ENCODE data around the gene PRRC1. TPM values are rescaled to one million over a fixed set of nuclear protein-coding genes. Genes with fewer than 3 reads are reported as not detected.

The PRRC1 gene
- total and polyA plus RNA-seq, 9 of the 15 experiments (the other 6 are each of a cell fraction or from before 2014, with no cell fraction given) = 23.4 to 68.7 (median 43.9) TPM

GRCh38 chr5:127583866-127584265 lies 66.4 kb downstream of the PRRC1 start:
- no peaks in the 10 kb centered on the region for H4K20me1 ChIP-seq (replicated peaks; ENCODE audit: control insufficient read depth, insufficient read depth, low read length)
- H3K36me3 ChIP-seq (ENCODE audit: control insufficient read depth, insufficient read depth, low read length) = no peaks in the 10 kb centered on the region
- no peaks in the 10 kb centered on the region for H3K79me2 ChIP-seq (ENCODE audit: control insufficient read depth, insufficient read depth, low read length)
- ATAC-seq (no peak), DNase-seq (ENCODE audit: extremely low read depth in 1 of 4, low spot score in 3 of 4) (no peak), FAIRE-seq (no peak)
- no peak overlapping the region for H3K9ac ChIP-seq (ENCODE audit: insufficient read depth in 1 of 2, low read depth in 2 of 2, low read length in 2 of 2)
- intact Hi-C loops (cut with micrococcal nuclease) (no loop called here), in situ Hi-C loops (cut with MboI) (no loop called here)
- H3K27ac ChIP-seq (ENCODE audit: extremely low read depth, low read depth, low read length) = no peak overlapping the region
- H2AFZ ChIP-seq (ENCODE audit: low read depth, low read length) = no peak overlapping the region
- H3K4me1 ChIP-seq (replicated peaks in 1 of 2; ENCODE audit: control insufficient read depth in 2 of 2, insufficient read depth in 2 of 2, low read length in 2 of 2) = no peaks in the 10 kb centered on the region
- no peak overlapping the region for H3K4me2 ChIP-seq (ENCODE audit: insufficient read depth, low read length)
- POLR2A ChIA-PET = no interaction called here
- BruUV-seq (replicated peaks) = no TSS peak
- no peak overlapping the region for H3K4me3 ChIP-seq
- H3K9me3 ChIP-seq (replicated peaks; ENCODE audit: control insufficient read depth, insufficient read depth, low read depth, low read length) = no peaks in the 10 kb centered on the region
- CTCF ChIA-PET (ENCODE audit: low intra/inter-chr PET ratio) = no interaction called here
- no peaks in the 10 kb centered on the region for H3K27me3 ChIP-seq (ENCODE audit: control insufficient read depth in 2 of 2, insufficient read depth in 2 of 2, low read length in 2 of 2)
- no peaks in the 10 kb centered on the region for H3K9me1 ChIP-seq (ENCODE audit: control insufficient read depth, insufficient read depth, low read length)
- 0% methylated on average over 1 of the region's 1 CpG for WGBS (ENCODE audit: insufficient coverage, low coverage, missing lambda C conversion rate)
- TF ChIP-seq PREB (CRISPR knock-in tag; IDR thresholded peaks at IDR 0.05) (no peak), ZNF431 (CRISPR knock-in tag; IDR thresholded peaks at IDR 0.05) (no peak), PHF8 (IDR thresholded peaks at IDR 0.05; ENCODE audit: borderline replicate concordance, low read length) (no peak), HOMEZ (CRISPR knock-in tag; IDR thresholded peaks at IDR 0.05) (no peak), RAD21 (CRISPR knock-in tag; conservative IDR thresholded peaks at IDR 0.05 in 1 of 2, IDR thresholded peaks at IDR 0.05 in 1 of 2) (no peak), FOXP1 (CRISPR knock-in tag; IDR thresholded peaks at IDR 0.05) (no peak)
- TF ChIP-seq, protein P1, sequence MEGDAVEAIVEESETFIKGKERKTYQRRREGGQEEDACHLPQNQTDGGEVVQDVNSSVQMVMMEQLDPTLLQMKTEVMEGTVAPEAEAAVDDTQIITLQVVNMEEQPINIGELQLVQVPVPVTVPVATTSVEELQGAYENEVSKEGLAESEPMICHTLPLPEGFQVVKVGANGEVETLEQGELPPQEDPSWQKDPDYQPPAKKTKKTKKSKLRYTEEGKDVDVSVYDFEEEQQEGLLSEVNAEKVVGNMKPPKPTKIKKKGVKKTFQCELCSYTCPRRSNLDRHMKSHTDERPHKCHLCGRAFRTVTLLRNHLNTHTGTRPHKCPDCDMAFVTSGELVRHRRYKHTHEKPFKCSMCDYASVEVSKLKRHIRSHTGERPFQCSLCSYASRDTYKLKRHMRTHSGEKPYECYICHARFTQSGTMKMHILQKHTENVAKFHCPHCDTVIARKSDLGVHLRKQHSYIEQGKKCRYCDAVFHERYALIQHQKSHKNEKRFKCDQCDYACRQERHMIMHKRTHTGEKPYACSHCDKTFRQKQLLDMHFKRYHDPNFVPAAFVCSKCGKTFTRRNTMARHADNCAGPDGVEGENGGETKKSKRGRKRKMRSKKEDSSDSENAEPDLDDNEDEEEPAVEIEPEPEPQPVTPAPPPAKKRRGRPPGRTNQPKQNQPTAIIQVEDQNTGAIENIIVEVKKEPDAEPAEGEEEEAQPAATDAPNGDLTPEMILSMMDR (IDR thresholded peaks at IDR 0.05 in 2 of 3, conservative IDR thresholded peaks at IDR 0.05 in 1 of 3; ENCODE audit: insufficient read depth in 2 of 3, low read depth in 1 of 3, low read length in 3 of 3) = no peak

All from K562 (cell line).